HepG2 (cell line): ENCODE measurements around the gene FRMD8. TPM values are rescaled to one million over a fixed set of nuclear protein-coding genes. Genes with fewer than 3 reads are reported as not detected.

ENCODE experiments used
- ATF7-NPFF ChIP-seq: sonication (generic); formaldehyde crosslinking; IDR thresholded peaks from 2 replicates; pipeline ENCODE4 v1.8.1; 2023; ENCODE audit warnings: mild to moderate bottlenecking, low read depth, missing genetic modification reagents, moderate library complexity
- CREB1 ChIP-seq, 2 experiments: fragments of 450-650 bp in 1 of 2; IDR thresholded peaks; 2 replicates each; pipeline ENCODE4 v1.6.1; 2016 to 2017; ENCODE audit warnings: control low read depth in 1 of 2, mild to moderate bottlenecking in 1 of 2, missing compliant biosample characterization in 1 of 2, missing genetic modification characterization in 1 of 2
- HNRNPLL ChIP-seq: fragments of 200-400 bp; formaldehyde crosslinking; IDR thresholded peaks from 2 replicates; pipeline ENCODE4 v1.6.1; 2017; ENCODE audit warnings: mild to moderate bottlenecking, low read depth, low read length; ENCODE audit not compliant: poor library complexity, severe bottlenecking
- HOXA7 ChIP-seq: sonication (generic); formaldehyde crosslinking; IDR thresholded peaks from 2 replicates; pipeline ENCODE4 v1.8.1; 2022; ENCODE audit warnings: mild to moderate bottlenecking, missing genetic modification reagents, moderate library complexity
- MIER2 ChIP-seq: IDR thresholded peaks from 2 replicates; pipeline ENCODE4 v1.6.1; 2016; ENCODE audit warnings: missing biosample characterization, missing genetic modification reagents
- MIER3 ChIP-seq: IDR thresholded peaks from 2 replicates; pipeline ENCODE4 v1.6.1; 2016; ENCODE audit warnings: missing compliant biosample characterization, borderline replicate concordance
- NFYB ChIP-seq: sonication (generic); formaldehyde crosslinking; IDR thresholded peaks from 2 replicates; pipeline ENCODE4 v1.4.0; 2020; ENCODE audit warnings: missing genetic modification reagents
- SMYD3 ChIP-seq: sonication (generic); formaldehyde crosslinking; IDR thresholded peaks from 2 replicates; pipeline ENCODE4 v1.8.1; 2023; ENCODE audit warnings: mild to moderate bottlenecking, missing genetic modification reagents
- SP1 ChIP-seq, 2 experiments: fragments of 450-650 bp in 1 of 2; sonication (generic) in 1 of 2; formaldehyde crosslinking in 1 of 2; IDR thresholded peaks; 2 replicates each; pipeline versions ENCODE4 v1.4.0 to v1.6.1; 2016 to 2020; ENCODE audit warnings: missing genetic modification reagents in 1 of 2
- TRIM24 ChIP-seq: sonication (generic); formaldehyde crosslinking; IDR thresholded peaks from 2 replicates; pipeline ENCODE4 v1.8.0; 2022; ENCODE audit warnings: mild to moderate bottlenecking, missing genetic modification reagents
- ZNF317 ChIP-seq: sonication (generic); formaldehyde crosslinking; IDR thresholded peaks from 2 replicates; pipeline ENCODE4 v1.5.0; 2020; ENCODE audit warnings: mild to moderate bottlenecking, missing genetic modification reagents
- ZNF34 ChIP-seq: sonication (generic); formaldehyde crosslinking; IDR thresholded peaks from 2 replicates; pipeline ENCODE4 v1.4.0; 2020; ENCODE audit warnings: mild to moderate bottlenecking, missing genetic modification reagents, borderline replicate concordance
- ZSCAN20 ChIP-seq: sonication (generic); formaldehyde crosslinking; IDR thresholded peaks from 2 replicates; pipeline ENCODE4 v1.4.0; 2020; ENCODE audit warnings: missing genetic modification reagents, mild to moderate bottlenecking, borderline replicate concordance
- polyA plus RNA-seq, 8 experiments: library from polyadenylated mRNA; depleted of rRNA in 3 of 8; stranded (reverse) in 7 of 8; unstranded in 1 of 8; fragments of >200 nt; fragmentation: Illumina TruSeq in 4 of 8; extraction: Trizol in 4 of 8; gene quantifications; 2 replicates each; pipeline versions ENCODE4 v1.2.1 to v1.2.3, GENCODE V29; 2011 to 2016; ENCODE audit warnings: low read depth in 4 of 8, missing spikeins in 1 of 8, mixed read lengths in 1 of 8; ENCODE audit not compliant: insufficient read depth in 1 of 8
- total RNA-seq, 5 experiments: library from RNA; depleted of rRNA; stranded (reverse); fragments of >200 nt; fragmentation: Illumina TruSeq; extraction: Trizol; gene quantifications; 2 replicates each; pipeline ENCODE4 v1.2.3, GENCODE V29; 2016; ENCODE audit warnings: low read depth in 1 of 5
- TF ChIP-seq, protein P1 (sequence below): sonication (generic); formaldehyde crosslinking; IDR thresholded peaks from 2 replicates; pipeline ENCODE4 v1.4.0; 2020; ENCODE audit warnings: mild to moderate bottlenecking, missing genetic modification reagents
- TF ChIP-seq, protein P2 (sequence below): IDR thresholded peaks from 2 replicates; pipeline ENCODE4 v1.6.1; 2016; ENCODE audit warnings: missing genetic modification reagents, missing compliant biosample characterization
- TF ChIP-seq, protein P3 (sequence below): sonication (generic); formaldehyde crosslinking; IDR thresholded peaks from 2 replicates; pipeline ENCODE4 v1.9.0; 2022; ENCODE audit warnings: low read depth, missing genetic modification reagents
- TF ChIP-seq, protein P4 (sequence below): sonication (generic); formaldehyde crosslinking; IDR thresholded peaks from 2 replicates; pipeline ENCODE4 v1.4.0; 2020; ENCODE audit warnings: missing genetic modification reagents, borderline replicate concordance
- TF ChIP-seq, protein P5 (sequence below): sonication (generic); formaldehyde crosslinking; IDR thresholded peaks from 2 replicates; pipeline ENCODE4 v1.4.0; 2020; ENCODE audit warnings: missing genetic modification reagents

Gene FRMD8
- total and polyA plus RNA-seq, 2 of the 13 experiments (the other 11 are each of a cell fraction or from before 2014, with no cell fraction given), result 5.8 to 20.6 TPM

DNA sequence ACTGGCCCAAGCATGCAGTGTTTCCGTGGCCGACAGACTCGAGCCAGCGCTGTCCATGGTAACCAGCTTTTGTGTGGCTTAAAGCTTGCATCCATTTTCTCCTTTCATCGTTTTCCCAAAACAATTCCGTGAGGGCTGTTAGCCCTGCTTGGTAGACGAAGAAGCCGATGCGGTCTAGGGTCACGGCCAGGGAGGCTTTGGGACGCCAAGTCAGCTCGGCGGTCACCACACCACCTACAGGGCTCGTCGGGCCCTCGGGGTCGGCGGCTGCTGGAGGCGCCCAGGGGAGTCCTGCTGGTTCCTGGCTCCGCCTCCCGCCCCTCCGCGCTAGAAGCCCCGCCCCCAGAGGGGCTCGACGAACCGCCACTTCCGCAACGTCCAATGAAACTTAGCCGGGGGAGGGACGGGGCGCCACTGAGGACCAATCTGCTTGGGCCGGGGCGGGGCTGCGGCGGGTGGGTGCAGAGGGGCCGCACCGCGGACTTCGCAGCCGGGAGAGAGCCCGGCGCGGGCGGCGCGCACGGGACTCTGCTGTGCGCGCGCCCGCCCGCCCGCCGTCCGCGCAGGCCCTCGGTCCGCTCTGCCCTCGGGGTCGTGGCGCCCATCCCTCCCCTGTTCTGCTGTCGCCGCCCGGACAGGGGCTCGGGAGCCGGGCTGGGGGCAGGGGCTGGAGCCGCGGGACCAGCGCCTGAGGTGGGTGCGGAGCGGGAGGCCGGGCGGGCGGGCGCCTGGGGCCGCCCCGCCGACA is 32.0 kb upstream of the FRMD8 start, which contains the start of gene TIGD3 (continued):
- TF ChIP-seq CREB1 (IDR thresholded peaks at IDR 0.05) (0 out of 2 replicates have a peak, but pooled peaks have one; percentile 3), CREB1 (CRISPR knock-in tag; IDR thresholded peaks at IDR 0.05) (no peak), HOXA7 (CRISPR knock-in tag) (no peak), ATF7-NPFF (CRISPR knock-in tag) (peak; percentile 63; the same call in 1 of the 2 replicates), SMYD3 (CRISPR knock-in tag) (no peak), SP1 (IDR thresholded peaks at IDR 0.05) (no peak), SP1 (CRISPR knock-in tag; IDR thresholded peaks at IDR 0.05) (peak; percentile 76; the same call in 1 of the 2 replicates), NFYB (CRISPR knock-in tag) (peak; percentile 86), ZSCAN20 (no peak), ZNF317 (no peak), TRIM24 (CRISPR knock-in tag) (no peak), MIER3 (CRISPR knock-in tag) (0 out of 2 replicates have a peak, but pooled peaks have one; percentile 37), ZNF34 (CRISPR knock-in tag) (0 out of 2 replicates have a peak, but pooled peaks have one; percentile 58), MIER2 (peak; percentile 88), HNRNPLL (peak; percentile 86)
- TF ChIP-seq, protein P1, sequence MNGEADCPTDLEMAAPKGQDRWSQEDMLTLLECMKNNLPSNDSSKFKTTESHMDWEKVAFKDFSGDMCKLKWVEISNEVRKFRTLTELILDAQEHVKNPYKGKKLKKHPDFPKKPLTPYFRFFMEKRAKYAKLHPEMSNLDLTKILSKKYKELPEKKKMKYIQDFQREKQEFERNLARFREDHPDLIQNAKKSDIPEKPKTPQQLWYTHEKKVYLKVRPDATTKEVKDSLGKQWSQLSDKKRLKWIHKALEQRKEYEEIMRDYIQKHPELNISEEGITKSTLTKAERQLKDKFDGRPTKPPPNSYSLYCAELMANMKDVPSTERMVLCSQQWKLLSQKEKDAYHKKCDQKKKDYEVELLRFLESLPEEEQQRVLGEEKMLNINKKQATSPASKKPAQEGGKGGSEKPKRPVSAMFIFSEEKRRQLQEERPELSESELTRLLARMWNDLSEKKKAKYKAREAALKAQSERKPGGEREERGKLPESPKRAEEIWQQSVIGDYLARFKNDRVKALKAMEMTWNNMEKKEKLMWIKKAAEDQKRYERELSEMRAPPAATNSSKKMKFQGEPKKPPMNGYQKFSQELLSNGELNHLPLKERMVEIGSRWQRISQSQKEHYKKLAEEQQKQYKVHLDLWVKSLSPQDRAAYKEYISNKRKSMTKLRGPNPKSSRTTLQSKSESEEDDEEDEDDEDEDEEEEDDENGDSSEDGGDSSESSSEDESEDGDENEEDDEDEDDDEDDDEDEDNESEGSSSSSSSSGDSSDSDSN, result peak; percentile 44
- TF ChIP-seq, protein P2, sequence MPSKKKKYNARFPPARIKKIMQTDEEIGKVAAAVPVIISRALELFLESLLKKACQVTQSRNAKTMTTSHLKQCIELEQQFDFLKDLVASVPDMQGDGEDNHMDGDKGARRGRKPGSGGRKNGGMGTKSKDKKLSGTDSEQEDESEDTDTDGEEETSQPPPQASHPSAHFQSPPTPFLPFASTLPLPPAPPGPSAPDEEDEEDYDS (CRISPR knock-in tag), result peak; percentile 55; the same call in 1 of the 2 replicates
- TF ChIP-seq, protein P3, sequence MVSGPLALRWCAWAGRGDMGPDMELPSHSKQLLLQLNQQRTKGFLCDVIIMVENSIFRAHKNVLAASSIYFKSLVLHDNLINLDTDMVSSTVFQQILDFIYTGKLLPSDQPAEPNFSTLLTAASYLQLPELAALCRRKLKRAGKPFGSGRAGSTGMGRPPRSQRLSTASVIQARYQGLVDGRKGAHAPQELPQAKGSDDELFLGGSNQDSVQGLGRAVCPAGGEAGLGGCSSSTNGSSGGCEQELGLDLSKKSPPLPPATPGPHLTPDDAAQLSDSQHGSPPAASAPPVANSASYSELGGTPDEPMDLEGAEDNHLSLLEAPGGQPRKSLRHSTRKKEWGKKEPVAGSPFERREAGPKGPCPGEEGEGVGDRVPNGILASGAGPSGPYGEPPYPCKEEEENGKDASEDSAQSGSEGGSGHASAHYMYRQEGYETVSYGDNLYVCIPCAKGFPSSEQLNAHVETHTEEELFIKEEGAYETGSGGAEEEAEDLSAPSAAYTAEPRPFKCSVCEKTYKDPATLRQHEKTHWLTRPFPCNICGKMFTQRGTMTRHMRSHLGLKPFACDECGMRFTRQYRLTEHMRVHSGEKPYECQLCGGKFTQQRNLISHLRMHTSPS (CRISPR knock-in tag), result peak; percentile 43; the same call in 1 of the 2 replicates
- TF ChIP-seq, protein P4, sequence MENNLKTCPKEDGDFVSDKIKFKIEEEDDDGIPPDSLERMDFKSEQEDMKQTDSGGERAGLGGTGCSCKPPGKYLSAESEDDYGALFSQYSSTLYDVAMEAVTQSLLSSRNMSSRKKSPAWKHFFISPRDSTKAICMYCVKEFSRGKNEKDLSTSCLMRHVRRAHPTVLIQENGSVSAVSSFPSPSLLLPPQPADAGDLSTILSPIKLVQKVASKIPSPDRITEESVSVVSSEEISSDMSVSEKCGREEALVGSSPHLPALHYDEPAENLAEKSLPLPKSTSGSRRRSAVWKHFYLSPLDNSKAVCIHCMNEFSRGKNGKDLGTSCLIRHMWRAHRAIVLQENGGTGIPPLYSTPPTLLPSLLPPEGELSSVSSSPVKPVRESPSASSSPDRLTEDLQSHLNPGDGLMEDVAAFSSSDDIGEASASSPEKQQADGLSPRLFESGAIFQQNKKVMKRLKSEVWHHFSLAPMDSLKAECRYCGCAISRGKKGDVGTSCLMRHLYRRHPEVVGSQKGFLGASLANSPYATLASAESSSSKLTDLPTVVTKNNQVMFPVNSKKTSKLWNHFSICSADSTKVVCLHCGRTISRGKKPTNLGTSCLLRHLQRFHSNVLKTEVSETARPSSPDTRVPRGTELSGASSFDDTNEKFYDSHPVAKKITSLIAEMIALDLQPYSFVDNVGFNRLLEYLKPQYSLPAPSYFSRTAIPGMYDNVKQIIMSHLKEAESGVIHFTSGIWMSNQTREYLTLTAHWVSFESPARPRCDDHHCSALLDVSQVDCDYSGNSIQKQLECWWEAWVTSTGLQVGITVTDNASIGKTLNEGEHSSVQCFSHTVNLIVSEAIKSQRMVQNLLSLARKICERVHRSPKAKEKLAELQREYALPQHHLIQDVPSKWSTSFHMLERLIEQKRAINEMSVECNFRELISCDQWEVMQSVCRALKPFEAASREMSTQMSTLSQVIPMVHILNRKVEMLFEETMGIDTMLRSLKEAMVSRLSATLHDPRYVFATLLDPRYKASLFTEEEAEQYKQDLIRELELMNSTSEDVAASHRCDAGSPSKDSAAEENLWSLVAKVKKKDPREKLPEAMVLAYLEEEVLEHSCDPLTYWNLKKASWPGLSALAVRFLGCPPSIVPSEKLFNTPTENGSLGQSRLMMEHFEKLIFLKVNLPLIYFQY (CRISPR knock-in tag), result no peak
- TF ChIP-seq, protein P5, sequence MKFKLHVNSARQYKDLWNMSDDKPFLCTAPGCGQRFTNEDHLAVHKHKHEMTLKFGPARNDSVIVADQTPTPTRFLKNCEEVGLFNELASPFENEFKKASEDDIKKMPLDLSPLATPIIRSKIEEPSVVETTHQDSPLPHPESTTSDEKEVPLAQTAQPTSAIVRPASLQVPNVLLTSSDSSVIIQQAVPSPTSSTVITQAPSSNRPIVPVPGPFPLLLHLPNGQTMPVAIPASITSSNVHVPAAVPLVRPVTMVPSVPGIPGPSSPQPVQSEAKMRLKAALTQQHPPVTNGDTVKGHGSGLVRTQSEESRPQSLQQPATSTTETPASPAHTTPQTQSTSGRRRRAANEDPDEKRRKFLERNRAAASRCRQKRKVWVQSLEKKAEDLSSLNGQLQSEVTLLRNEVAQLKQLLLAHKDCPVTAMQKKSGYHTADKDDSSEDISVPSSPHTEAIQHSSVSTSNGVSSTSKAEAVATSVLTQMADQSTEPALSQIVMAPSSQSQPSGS (CRISPR knock-in tag), result no peak
